Transverse colon (tissue), 4 donors: ENCODE results near the gene LDHA. TPM values are rescaled to one million over a fixed set of nuclear protein-coding genes. Genes with fewer than 3 reads are reported as not detected.

Experiments used
- DNase-seq: peaks from one replicate; pipeline ENCODE4 v3.0.0-alpha.2; 2019
- H3K27ac ChIP-seq, 4 donors: fragments of 200-600 bp; sonication (generic); 2 replicates each; pipeline ENCODE4 v1.5.1; 2016 to 2018; ENCODE audit warnings: inconsistent platforms in 4 of 4
- H3K27me3 ChIP-seq: fragments of 200-600 bp; sonication (generic); 2 replicates; pipeline ENCODE4 v1.5.1; 2017; ENCODE audit warnings: inconsistent platforms
- H3K36me3 ChIP-seq, 4 donors: fragments of 200-600 bp; sonication (generic); 2 replicates each; pipeline ENCODE4 v1.5.1; 2017 to 2019; ENCODE audit warnings: inconsistent platforms in 4 of 4
- H3K4me1 ChIP-seq, 4 donors: fragments of 200-600 bp; sonication (generic); 2 replicates each; pipeline ENCODE4 v1.5.1; 2017 to 2020; ENCODE audit warnings: inconsistent platforms in 4 of 4
- H3K4me3 ChIP-seq, 4 donors: fragments of 200-600 bp; sonication (generic); 1 replicate in 1 of 4; 2 replicates in 3 of 4; pipeline versions ENCODE4 v1.5.1 to v1.6.1; 2017 to 2019; ENCODE audit warnings: inconsistent platforms in 4 of 4
- H3K9me3 ChIP-seq, 2 donors: fragments of 200-600 bp; sonication (generic); 2 replicates each; pipeline ENCODE4 v1.5.1; 2017 to 2019; ENCODE audit warnings: inconsistent platforms in 2 of 2
- EP300 ChIP-seq: sonication (generic); formaldehyde crosslinking; IDR thresholded peaks from one replicate; pipeline ENCODE4 v1.6.1; 2017; ENCODE audit warnings: antibody characterized with exemption, low read depth
- POLR2A ChIP-seq: fragments of 450-650 bp; IDR thresholded peaks from one replicate; pipeline ENCODE4 v1.6.1; 2016; ENCODE audit warnings: antibody characterized with exemption, mild to moderate bottlenecking, moderate library complexity
- POLR2AphosphoS5 ChIP-seq, 3 donors: sonication (generic); formaldehyde crosslinking; IDR thresholded peaks; one replicate each; pipeline ENCODE4 v1.6.1; 2016; ENCODE audit warnings: antibody characterized with exemption in 3 of 3
- WGBS, 2 donors: methylation state at CpG; one replicate each; pipeline ENCODE4 v1.1.5; 2018; ENCODE audit warnings: low coverage in 1 of 2; 5-methylcytosine and 5-hydroxymethylcytosine counted together
- in situ Hi-C, 4 donors: fragments of 200-750 bp; cut with MboI; loops; one replicate each; pipeline versions ENCODE4 v1.15.0 to v1.15.1; 2017; ENCODE audit warnings: low sequenced_read_pairs in 3 of 4, low pct_ligation_motif_present in 1 of 4, low pct_unique_long_range_greater_than_20kb in 1 of 4
- intact Hi-C: fragments of 100-400 bp; cut with DNase I; formaldehyde crosslinking; loops from one replicate; pipeline ENCODE4 v1.15.1; 2023; ENCODE audit warnings: low total_unique reads
- total RNA-seq, 4 donors: library from RNA; depleted of rRNA; stranded (reverse); fragments of >200 nt; gene quantifications; one replicate each; pipeline ENCODE4 v1.1.0, GENCODE V29; 2016
- TF ChIP-seq, protein P1 (sequence below), 5 experiments: fragments of 200-600 bp in 3 of 5; fragments of 450-650 bp in 2 of 5; sonication (generic) in 3 of 5; IDR thresholded peaks; 1 replicate in 2 of 5; 2 replicates in 3 of 5; pipeline ENCODE4 v1.5.1; 2016 to 2017; ENCODE audit warnings: antibody characterized with exemption in 5 of 5, inconsistent platforms in 3 of 5, mild to moderate bottlenecking in 2 of 5, moderate library complexity in 1 of 5

Gene LDHA
- total RNA-seq, 4 donors from 2014 or later, result 292 to 386 (median 318) TPM

DNA sequence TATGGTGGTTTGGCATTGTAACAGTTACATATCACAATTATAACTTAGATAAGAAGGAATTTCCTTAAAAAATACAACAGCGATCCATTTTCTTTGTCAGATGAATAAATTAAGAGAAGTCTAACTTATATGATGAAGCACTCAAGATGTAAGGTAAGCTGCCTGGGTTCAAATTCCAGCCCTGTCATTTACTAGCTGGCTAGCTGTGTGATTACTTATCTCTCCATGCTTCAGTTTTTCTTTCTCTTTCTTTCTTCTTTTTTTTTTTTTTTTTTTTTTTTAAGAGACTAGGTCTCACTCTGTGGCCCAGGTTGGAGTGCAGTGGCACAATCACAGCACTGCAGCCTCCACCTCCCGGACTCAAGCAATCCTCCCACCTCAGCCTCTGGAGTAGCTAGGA, 22.2 kb upstream of the LDHA start:
- no peak overlapping the region for H3K27ac ChIP-seq

DNA sequence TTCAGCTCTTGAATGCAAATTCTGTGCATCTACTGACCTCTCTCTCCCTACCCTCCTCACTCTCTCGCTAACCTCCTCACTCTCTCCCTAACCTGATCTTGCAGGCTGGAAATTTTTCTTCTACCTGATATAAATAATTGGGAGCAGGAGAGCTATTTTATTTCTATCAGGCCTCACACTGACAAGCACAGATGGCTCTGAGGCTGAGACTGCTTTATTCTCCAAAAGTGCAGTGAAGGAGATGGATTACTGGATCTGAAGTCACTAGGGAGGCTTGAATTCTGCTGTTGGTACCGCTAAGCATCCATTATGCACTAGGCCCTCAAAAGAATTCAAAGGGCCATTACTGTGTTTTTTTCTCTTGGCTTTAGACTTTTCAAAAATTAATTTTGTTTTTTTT, 19.4 kb upstream of the LDHA start:
- H3K27me3 ChIP-seq, result no peaks in the 10 kb centered on the region
- no peaks in the 10 kb centered on the region for H3K9me3 ChIP-seq
- DNase-seq, result no peak
- no peaks in the 10 kb centered on the region for H3K4me1 ChIP-seq
- 92 to 100% methylated on average over 2 of the region's 2 CpGs for WGBS, 2 donors
- no peak overlapping the region for H3K4me3 ChIP-seq
- in situ Hi-C loops, result no loop called here
- no peak for TF ChIP-seq POLR2A
- TF ChIP-seq POLR2AphosphoS5 (IDR thresholded peaks at IDR 0.05), result no peak
- TF ChIP-seq, protein P1, sequence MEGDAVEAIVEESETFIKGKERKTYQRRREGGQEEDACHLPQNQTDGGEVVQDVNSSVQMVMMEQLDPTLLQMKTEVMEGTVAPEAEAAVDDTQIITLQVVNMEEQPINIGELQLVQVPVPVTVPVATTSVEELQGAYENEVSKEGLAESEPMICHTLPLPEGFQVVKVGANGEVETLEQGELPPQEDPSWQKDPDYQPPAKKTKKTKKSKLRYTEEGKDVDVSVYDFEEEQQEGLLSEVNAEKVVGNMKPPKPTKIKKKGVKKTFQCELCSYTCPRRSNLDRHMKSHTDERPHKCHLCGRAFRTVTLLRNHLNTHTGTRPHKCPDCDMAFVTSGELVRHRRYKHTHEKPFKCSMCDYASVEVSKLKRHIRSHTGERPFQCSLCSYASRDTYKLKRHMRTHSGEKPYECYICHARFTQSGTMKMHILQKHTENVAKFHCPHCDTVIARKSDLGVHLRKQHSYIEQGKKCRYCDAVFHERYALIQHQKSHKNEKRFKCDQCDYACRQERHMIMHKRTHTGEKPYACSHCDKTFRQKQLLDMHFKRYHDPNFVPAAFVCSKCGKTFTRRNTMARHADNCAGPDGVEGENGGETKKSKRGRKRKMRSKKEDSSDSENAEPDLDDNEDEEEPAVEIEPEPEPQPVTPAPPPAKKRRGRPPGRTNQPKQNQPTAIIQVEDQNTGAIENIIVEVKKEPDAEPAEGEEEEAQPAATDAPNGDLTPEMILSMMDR (IDR thresholded peaks at IDR 0.05), result no peak
- no peak for TF ChIP-seq EP300
- no peaks in the 10 kb centered on the region for H3K36me3 ChIP-seq
- intact Hi-C loops, result no loop called here
- no peak overlapping the region for H3K27ac ChIP-seq

More for the DNA sequence above, 22.2 kb upstream of the LDHA start:
- DNase-seq, result no peak
- Histone ChIP-seq H3K4me3 (no peak overlapping the region), H3K27me3 (no peaks in the 10 kb centered on the region), H3K36me3 (peaks cover 0 to 2% (median 0%) of the 10 kb centered on the region in 4 donors), H3K4me1 (no peaks in the 10 kb centered on the region), H3K9me3 (no peaks in the 10 kb centered on the region)
- in situ Hi-C loops, result no loop called here
- 80 to 95% methylated on average over 1 to 2 of the region's 2 CpGs for whole genome bisulfite sequencing, 2 donors
- TF ChIP-seq EP300, result no peak
- TF ChIP-seq, protein P1 (IDR thresholded peaks at IDR 0.05), result no peak
- no peak for TF ChIP-seq POLR2AphosphoS5 (IDR thresholded peaks at IDR 0.05)
- TF ChIP-seq POLR2A, result no peak
- intact Hi-C loops, result no loop called here

DNA sequence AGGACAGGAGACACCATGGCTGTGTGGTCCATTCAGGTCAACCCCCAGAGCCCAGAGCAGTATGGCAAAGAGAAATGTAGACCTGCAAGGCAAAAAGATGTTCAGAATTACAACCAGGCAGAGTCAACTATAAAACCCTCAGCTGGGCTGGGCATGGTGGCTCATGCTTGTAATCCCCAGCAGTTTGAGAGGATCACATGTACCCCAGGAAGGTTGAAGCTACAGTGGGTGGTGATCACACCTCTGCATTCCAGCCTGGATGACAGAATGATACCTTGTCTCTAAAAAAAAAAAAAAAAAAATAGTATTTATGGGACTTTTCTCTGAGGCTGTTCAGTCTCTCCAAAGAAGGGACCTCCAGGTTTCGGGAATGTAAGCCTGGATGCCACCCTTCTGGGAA, 18.4 kb upstream of the LDHA start:
- no peak overlapping the region for H3K4me3 ChIP-seq
- no peaks in the 10 kb centered on the region for H3K9me3 ChIP-seq
- no peaks in the 10 kb centered on the region for H3K36me3 ChIP-seq
- no peak for DNase-seq
- in situ Hi-C loops, result no loop called here
- H3K27me3 ChIP-seq, result no peaks in the 10 kb centered on the region
- intact Hi-C loops, result no loop called here
- WGBS, 2 donors, result 90% methylated on average over 1 of the region's 1 CpG; no CpG with 5 or more reads in 1 of the 2 donors
- TF ChIP-seq POLR2AphosphoS5 (IDR thresholded peaks at IDR 0.05), result no peak
- no peak for TF ChIP-seq EP300
- TF ChIP-seq POLR2A, result no peak
- TF ChIP-seq, protein P1 (IDR thresholded peaks at IDR 0.05), result no peak
- H3K27ac ChIP-seq, result no peak overlapping the region
- no peaks in the 10 kb centered on the region for H3K4me1 ChIP-seq

DNA sequence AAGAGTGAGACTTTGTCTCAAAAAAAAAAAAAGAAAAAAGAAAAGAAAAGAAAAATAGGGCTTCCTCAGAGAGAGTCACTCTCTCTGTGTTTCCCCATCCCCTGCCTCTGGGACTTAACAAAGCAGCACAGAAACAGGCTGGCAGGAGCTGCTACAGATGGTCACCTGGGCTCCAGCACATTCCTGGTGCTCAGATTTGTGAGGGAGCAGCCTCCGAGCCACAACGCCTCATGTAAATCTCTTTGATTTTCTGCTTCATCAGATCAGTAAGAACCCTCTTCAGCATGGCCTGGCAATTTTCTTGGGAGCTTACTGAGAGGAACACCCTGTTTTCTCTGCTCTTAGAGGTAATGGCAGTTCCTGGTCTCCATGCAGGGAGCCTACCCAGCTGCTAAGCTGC, 15.2 kb upstream of the LDHA start:
- Histone ChIP-seq H3K9me3 (no peaks in the 10 kb centered on the region), H3K27ac (no peak overlapping the region), H3K36me3 (no peaks in the 10 kb centered on the region), H3K27me3 (no peaks in the 10 kb centered on the region), H3K4me3 (no peak overlapping the region), H3K4me1 (peaks cover 16 to 19% (median 18%) of the 10 kb centered on the region in 4 donors)
- in situ Hi-C loops (no loop called here), intact Hi-C loops (no loop called here)
- WGBS, 2 donors, result 43 to 44% methylated on average over 2 of the region's 2 CpGs
- no peak for DNase-seq
- TF ChIP-seq POLR2AphosphoS5 (IDR thresholded peaks at IDR 0.05) (no peak), EP300 (no peak), POLR2A (no peak)
- TF ChIP-seq, protein P1 (IDR thresholded peaks at IDR 0.05), result no peak
